BJ (cell line): ENCODE data around the gene CCNJL. TPM values are rescaled to one million over a fixed set of nuclear protein-coding genes. Genes with fewer than 3 reads are reported as not detected.

Experiments used
- CTCF ChIA-PET: fragments of 350-600 bp; formaldehyde crosslinking; extraction: SDS; loops from one replicate; lab custom pipeline; 2021; ENCODE audit warnings: antibody characterized with exemption, inconsistent platforms; lab: Yijun Ruan, JAX
- POLR2A ChIA-PET: fragments of 300-600 bp; sonication (Branson Sonifier 250); formaldehyde crosslinking; extraction: SDS; loops from one replicate; lab custom pipeline; 2021; ENCODE audit warnings: antibody characterized with exemption; lab: Charles Lee
- DNase-seq: peaks from one replicate; pipeline ENCODE4 v3.0.0-alpha.2; 2011; ENCODE audit warnings: low read depth
- H3K27me3 ChIP-seq: 2 replicates; pipeline ENCODE4 v1.6.0; 2011; ENCODE audit warnings: low read length; ENCODE audit not compliant: control insufficient read depth, insufficient read depth
- H3K36me3 ChIP-seq: 2 replicates; pipeline ENCODE4 v1.5.1; 2011; ENCODE audit warnings: low read length; ENCODE audit not compliant: control insufficient read depth, insufficient read depth
- H3K4me3 ChIP-seq: 2 replicates; pipeline ENCODE4 v1.5.1; 2011; ENCODE audit warnings: low read depth, mild to moderate bottlenecking, control low read depth, low read length
- polyA plus RNA-seq: library from polyadenylated mRNA; depleted of rRNA; stranded (reverse); fragments of >200 nt; gene quantifications from 2 replicates; pipeline ENCODE4 v1.2.3, GENCODE V29; 2011
- TF ChIP-seq, protein P1 (sequence below): IDR thresholded peaks from 2 replicates; pipeline ENCODE4 v1.5.1; 2011; ENCODE audit warnings: low read depth, mild to moderate bottlenecking, control low read depth, inconsistent platforms, low read length, moderate library complexity; ENCODE audit not compliant: insufficient read depth

The CCNJL gene
- polyA plus RNA-seq, 1 experiment: 0.71 TPM

DNA sequence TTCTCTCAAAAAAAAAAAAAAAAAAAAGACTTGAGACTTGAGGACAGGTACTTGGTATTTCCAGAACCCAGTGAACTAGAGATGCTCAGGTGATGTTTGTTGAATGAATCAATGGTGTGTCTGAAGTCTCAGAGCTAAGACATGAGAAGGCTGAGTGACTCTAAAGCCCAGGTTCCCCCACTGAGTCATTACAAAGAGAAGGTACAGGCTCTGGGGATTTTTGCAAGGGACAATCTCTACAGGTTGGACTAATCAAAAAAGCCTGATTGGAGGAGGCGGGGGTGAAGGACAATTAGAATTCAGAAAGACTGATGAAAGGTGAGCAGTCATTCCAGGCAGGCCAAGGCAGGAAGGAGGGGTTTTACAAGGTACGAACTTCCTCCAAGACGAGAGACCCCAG lies 91.3 kb downstream of the CCNJL start:
- DNase-seq: no peak
- ChIA-PET CTCF (no interaction called here), POLR2A (no interaction called here)
- H3K4me3 ChIP-seq: no peak overlapping the region
- no peaks in the 10 kb centered on the region for H3K36me3 ChIP-seq
- no peaks in the 10 kb centered on the region for H3K27me3 ChIP-seq
- TF ChIP-seq, protein P1, sequence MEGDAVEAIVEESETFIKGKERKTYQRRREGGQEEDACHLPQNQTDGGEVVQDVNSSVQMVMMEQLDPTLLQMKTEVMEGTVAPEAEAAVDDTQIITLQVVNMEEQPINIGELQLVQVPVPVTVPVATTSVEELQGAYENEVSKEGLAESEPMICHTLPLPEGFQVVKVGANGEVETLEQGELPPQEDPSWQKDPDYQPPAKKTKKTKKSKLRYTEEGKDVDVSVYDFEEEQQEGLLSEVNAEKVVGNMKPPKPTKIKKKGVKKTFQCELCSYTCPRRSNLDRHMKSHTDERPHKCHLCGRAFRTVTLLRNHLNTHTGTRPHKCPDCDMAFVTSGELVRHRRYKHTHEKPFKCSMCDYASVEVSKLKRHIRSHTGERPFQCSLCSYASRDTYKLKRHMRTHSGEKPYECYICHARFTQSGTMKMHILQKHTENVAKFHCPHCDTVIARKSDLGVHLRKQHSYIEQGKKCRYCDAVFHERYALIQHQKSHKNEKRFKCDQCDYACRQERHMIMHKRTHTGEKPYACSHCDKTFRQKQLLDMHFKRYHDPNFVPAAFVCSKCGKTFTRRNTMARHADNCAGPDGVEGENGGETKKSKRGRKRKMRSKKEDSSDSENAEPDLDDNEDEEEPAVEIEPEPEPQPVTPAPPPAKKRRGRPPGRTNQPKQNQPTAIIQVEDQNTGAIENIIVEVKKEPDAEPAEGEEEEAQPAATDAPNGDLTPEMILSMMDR: no peak

DNA sequence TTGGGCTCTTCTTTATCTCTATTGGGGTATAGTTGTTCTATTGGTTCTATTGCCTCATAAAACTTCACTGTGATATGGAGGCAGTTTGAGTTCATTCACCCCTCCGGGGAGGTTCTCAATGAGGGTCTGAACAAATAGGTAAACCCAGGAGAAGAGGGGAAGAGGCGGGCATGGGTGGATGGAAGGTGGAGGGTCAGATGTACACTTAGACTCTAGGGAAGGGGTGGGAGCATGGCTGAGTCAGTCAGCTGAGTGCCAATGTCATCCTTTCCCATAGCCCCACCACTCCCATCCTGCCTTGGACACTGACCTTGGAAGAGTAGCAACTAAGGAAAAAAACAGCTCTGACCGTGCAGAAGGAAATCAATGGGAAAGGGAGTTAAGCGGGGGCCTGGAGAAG lies 93.0 kb downstream of the CCNJL start:
- POLR2A ChIA-PET: no interaction called here

DNA sequence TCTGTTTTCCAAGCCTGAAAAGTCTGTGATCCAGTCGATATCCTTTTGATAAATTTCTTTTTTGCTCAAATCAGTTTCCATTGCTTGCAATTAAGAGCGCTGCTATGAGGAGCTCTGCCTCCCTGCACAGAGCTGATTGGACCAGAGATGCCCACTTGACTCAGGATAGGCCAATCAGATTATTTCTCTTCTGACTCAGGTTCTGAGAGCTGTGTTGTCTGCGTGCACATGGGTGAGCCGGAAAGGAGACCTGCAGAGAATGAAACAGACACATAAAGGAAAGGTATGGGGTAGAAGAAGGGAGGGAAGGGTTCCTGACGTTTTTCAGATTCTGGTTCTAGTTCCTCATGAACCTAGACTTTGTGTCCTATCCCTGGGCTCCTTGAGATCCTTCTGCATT lies 98.8 kb downstream of the CCNJL start:
- Histone ChIP-seq H3K4me3 (no peak overlapping the region), H3K36me3 (no peaks in the 10 kb centered on the region), H3K27me3 (peaks cover 1% of the 10 kb centered on the region; the same call in 1 of the 2 replicates)
- POLR2A ChIA-PET: no interaction called here
- no peak for DNase-seq
- TF ChIP-seq, protein P1: no peak
- CTCF ChIA-PET: no interaction called here

More for the DNA sequence above, 93.0 kb downstream of the CCNJL start:
- no peaks in the 10 kb centered on the region for H3K36me3 ChIP-seq
- no peak for DNase-seq
- peaks cover 1% of the 10 kb centered on the region; the same call in 1 of the 2 replicates for H3K27me3 ChIP-seq
- TF ChIP-seq, protein P1: no peak
- CTCF ChIA-PET: interaction anchor here (1.2 kb wide), 1 partner anchor 139 kb away, joined by 3 read pairs; no protein-coding TSS in a partner anchor
- no peak overlapping the region for H3K4me3 ChIP-seq

DNA sequence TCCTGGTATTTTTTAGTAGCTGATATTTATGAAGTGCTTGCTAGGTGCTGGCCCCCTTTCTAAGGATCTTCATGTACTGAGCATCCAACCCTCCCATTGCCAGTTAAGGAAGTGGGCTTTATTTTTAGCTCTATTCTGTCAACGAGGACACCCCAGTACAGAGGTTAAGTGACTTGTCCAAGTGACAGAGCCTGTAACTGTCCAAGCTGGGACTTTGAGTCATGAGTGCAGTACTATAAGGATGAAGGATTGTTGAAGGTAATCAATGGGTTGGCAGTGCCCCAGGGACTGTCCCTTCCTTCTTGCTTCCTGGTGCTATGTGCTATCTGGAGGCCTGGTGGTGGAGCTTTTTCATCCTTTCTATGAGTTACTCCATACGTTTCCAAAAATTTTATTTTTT lies 101.0 kb downstream of the CCNJL start:
- ChIA-PET POLR2A (no interaction called here), CTCF (interaction anchor here (1.4 kb wide), 2 partner anchors 13 to 134 kb away, joined by 4 to 7 read pairs; no protein-coding TSS in a partner anchor)
- Histone ChIP-seq H3K36me3 (no peaks in the 10 kb centered on the region), H3K4me3 (no peak overlapping the region), H3K27me3 (peaks cover 1% of the 10 kb centered on the region; the same call in 1 of the 2 replicates)
- TF ChIP-seq, protein P1: no peak
- DNase-seq: no peak

DNA sequence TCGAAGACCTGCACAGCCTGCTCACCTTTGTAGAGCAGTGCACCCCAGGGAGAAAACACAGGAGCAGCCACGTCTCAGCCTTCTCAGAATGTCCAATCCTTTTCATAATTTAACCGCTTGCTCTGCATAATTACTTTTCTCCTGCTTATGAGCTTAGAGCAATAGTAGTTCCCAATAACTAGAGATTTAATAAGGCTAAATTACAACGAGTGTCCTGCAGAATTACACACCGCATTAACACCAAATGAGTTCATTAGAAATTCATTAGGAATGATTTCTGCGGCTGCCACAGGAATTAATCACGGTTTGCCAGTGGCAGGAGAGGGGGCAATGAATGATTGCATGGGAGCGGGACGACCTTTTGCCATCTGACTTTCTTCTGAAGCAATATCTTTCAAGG lies 101.8 kb downstream of the CCNJL start:
- CTCF ChIA-PET: interaction anchor here (1.4 kb wide), 1 partner anchor 12 kb away, joined by 4 read pairs; no protein-coding TSS in a partner anchor

More for the DNA sequence above, 101.8 kb downstream of the CCNJL start:
- DNase-seq: no peak
- TF ChIP-seq, protein P1: no peak
- H3K4me3 ChIP-seq: no peak overlapping the region
- H3K36me3 ChIP-seq: no peaks in the 10 kb centered on the region
- no peaks in the 10 kb centered on the region for H3K27me3 ChIP-seq
- POLR2A ChIA-PET: no interaction called here
